OCI-LY1 (cell line): ENCODE data around the gene IGSF6.

Experiments
- CTCF ChIP-seq: fragments of 200-600 bp; sonication (generic), shearing (Covaris generic); IDR thresholded peaks from 2 replicates; pipeline ENCODE4 v1.5.1; 2017; ENCODE audit warnings: mild to moderate bottlenecking, antibody characterized with exemption, low read length, moderate library complexity, mixed read lengths
- EZH2 ChIP-seq: fragments of 200-600 bp; sonication (generic), shearing (Covaris generic); IDR thresholded peaks from 2 replicates; pipeline ENCODE4 v1.8.0; 2017; ENCODE audit warnings: borderline replicate concordance, mixed run types, mild to moderate bottlenecking, antibody characterized with exemption, low read length, moderate library complexity, mixed read lengths

DNA sequence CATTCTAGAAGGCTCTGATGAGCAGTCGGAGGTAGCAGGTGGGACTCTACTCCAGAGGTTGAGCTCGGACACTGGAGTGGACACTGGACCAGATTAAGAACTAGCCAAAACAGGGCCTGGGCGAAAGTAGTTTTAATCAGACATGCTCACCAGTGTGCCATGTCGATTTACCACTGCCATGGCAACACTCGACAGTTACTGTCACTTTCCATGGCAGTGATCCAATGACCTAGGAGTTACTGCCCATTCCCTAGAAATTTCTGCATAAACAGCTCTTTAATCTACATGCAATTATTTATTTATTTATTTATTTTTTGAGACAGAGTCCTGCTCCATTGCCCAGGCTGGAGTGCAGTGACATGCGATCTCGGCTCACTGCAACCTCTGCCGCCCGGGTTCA lies 60.2 kb downstream of the IGSF6 start:
- TF ChIP-seq CTCF: no peak
- no peak for TF ChIP-seq EZH2
